B cell (primary cell): ENCODE results near the gene CACNB4. TPM values are rescaled to one million over a fixed set of nuclear protein-coding genes. Genes with fewer than 3 reads are reported as not detected.

Source experiments
- ATAC-seq: fragments of 200-7000 bp; cut with Tn5 transposase; one replicate; pipeline ENCODE4 v1.10.0; 2021; ENCODE audit warnings: low read depth, mild to moderate bottlenecking, moderate number of reproducible peaks, moderate library complexity
- CTCF ChIA-PET: fragments of 350-600 bp; sonication (Branson Sonifier 250); formaldehyde crosslinking; loops from one replicate; lab custom pipeline; 2021; ENCODE audit warnings: antibody characterized with exemption, inconsistent platforms; lab: Charles Lee
- POLR2A ChIA-PET: fragments of 350-600 bp; sonication (Branson Sonifier 250); formaldehyde crosslinking; loops from one replicate; lab custom pipeline; 2021; ENCODE audit warnings: antibody characterized with exemption; lab: Charles Lee
- DNase-seq: peaks from one replicate; pipeline ENCODE4 v3.0.0; 2013
- H2AFZ ChIP-seq: 2 replicates; pipeline ENCODE4 v1.6.1; 2012; ENCODE audit warnings: mild to moderate bottlenecking, low read depth, low read length; ENCODE audit not compliant: insufficient read depth, poor library complexity, severe bottlenecking
- H3K27ac ChIP-seq, 2 donors: 1 replicate in 1 of 2; 2 replicates in 1 of 2; pipeline ENCODE4 v1.5.1; 2012 to 2013; ENCODE audit warnings: low read length in 2 of 2, mild to moderate bottlenecking in 2 of 2, moderate library complexity in 1 of 2
- H3K27me3 ChIP-seq, 4 experiments: fragments of 200-600 bp in 1 of 4; sonication (generic) in 1 of 4; replicated peaks in 1 of 4; 1 replicate in 2 of 4; 2 replicates in 2 of 4; pipeline versions ENCODE4 v1.6.1 to v1.7.0; 2013 to 2016; ENCODE audit warnings: low read length in 3 of 4, mild to moderate bottlenecking in 2 of 4, mixed read lengths in 1 of 4, moderate library complexity in 1 of 4; ENCODE audit not compliant: insufficient read depth in 4 of 4, control insufficient read depth in 3 of 4; ENCODE audit errors: control extremely low read depth in 1 of 4
- H3K36me3 ChIP-seq, 2 experiments: replicated peaks in 1 of 2; 1 replicate in 1 of 2; 2 replicates in 1 of 2; pipeline versions ENCODE4 v1.6.1 to v1.7.1; 2013; ENCODE audit warnings: low read length in 1 of 2; ENCODE audit not compliant: insufficient read depth in 2 of 2, control insufficient read depth in 1 of 2; ENCODE audit errors: control extremely low read depth in 1 of 2, extremely low read depth in 1 of 2
- H3K4me1 ChIP-seq, 2 donors: fragments of 200-600 bp in 1 of 2; sonication (generic) in 1 of 2; 1 replicate in 1 of 2; 2 replicates in 1 of 2; pipeline versions ENCODE4 v1.5.1 to v1.6.1; 2013 to 2017; ENCODE audit warnings: low read length in 2 of 2; ENCODE audit not compliant: control insufficient read depth in 2 of 2, insufficient read depth in 2 of 2
- H3K4me2 ChIP-seq: replicated peaks from 2 replicates; pipeline ENCODE3; 2012; ENCODE audit warnings: mild to moderate bottlenecking, low read depth, low read length; ENCODE audit not compliant: poor library complexity, severe bottlenecking
- H3K4me3 ChIP-seq, 5 experiments: fragments of 200-600 bp in 1 of 5; sonication (generic) in 1 of 5; 1 replicate in 3 of 5; 2 replicates in 2 of 5; pipeline versions ENCODE4 v1.5.1 to v1.7.0; 2011 to 2016; ENCODE audit warnings: low read length in 4 of 5, mild to moderate bottlenecking in 4 of 5, low read depth in 2 of 5, control low read depth in 1 of 5, moderate library complexity in 1 of 5; ENCODE audit not compliant: insufficient read depth in 1 of 5; ENCODE audit errors: control extremely low read depth in 1 of 5, extremely low read depth in 1 of 5
- H3K79me2 ChIP-seq: fragments of 200-600 bp; sonication (generic); one replicate; pipeline ENCODE4 v1.6.0; 2016; ENCODE audit warnings: low read length; ENCODE audit not compliant: control insufficient read depth, insufficient read depth
- H3K9ac ChIP-seq: fragments of 200-600 bp; sonication (generic); 2 replicates; pipeline ENCODE4 v1.6.1; 2017; ENCODE audit warnings: mild to moderate bottlenecking, low read length, moderate library complexity
- H3K9me3 ChIP-seq, 3 donors: one replicate each; pipeline versions ENCODE4 v1.6.1 to v1.7.1; 2013; ENCODE audit warnings: low read length in 2 of 3; ENCODE audit not compliant: control insufficient read depth in 2 of 3, insufficient read depth in 1 of 3; ENCODE audit errors: control extremely low read depth in 1 of 3
- H4K20me1 ChIP-seq: 2 replicates; pipeline ENCODE4 v1.6.0; 2012; ENCODE audit warnings: mild to moderate bottlenecking, low read length; ENCODE audit not compliant: insufficient read depth, control insufficient read depth, poor library complexity, severe bottlenecking
- H3K27ac Mint-ChIP-seq: one replicate; pipeline ENCODE4 v1.8.0; 2021; ENCODE audit warnings: mixed read lengths
- H3K27me3 Mint-ChIP-seq: one replicate; pipeline ENCODE4 v1.8.0; 2021; ENCODE audit warnings: mixed read lengths
- H3K4me1 Mint-ChIP-seq: one replicate; pipeline ENCODE4 v1.8.0; 2021; ENCODE audit warnings: mixed read lengths
- H3K4me3 Mint-ChIP-seq: one replicate; pipeline ENCODE4 v1.8.0; 2021; ENCODE audit warnings: mixed read lengths
- H3K9me3 Mint-ChIP-seq: one replicate; pipeline ENCODE4 v1.8.0; 2022; ENCODE audit warnings: mixed read lengths; ENCODE audit not compliant: insufficient read depth
- EZH2 ChIP-seq: IDR thresholded peaks from 2 replicates; pipeline ENCODE4 v1.6.1; 2012; ENCODE audit warnings: borderline replicate concordance, low read depth, mild to moderate bottlenecking, moderate library complexity, low read length; ENCODE audit not compliant: insufficient read depth, poor library complexity, severe bottlenecking
- WGBS: methylation state at CpG from one replicate; pipeline ENCODE4 v1.1.5; 2013; ENCODE audit warnings: missing lambda C conversion rate; ENCODE audit not compliant: insufficient coverage; 5-methylcytosine and 5-hydroxymethylcytosine counted together
- intact Hi-C: fragments of 100-400 bp; cut with micrococcal nuclease; formaldehyde crosslinking; loops from one replicate; pipeline ENCODE4 v1.10.0; 2022
- polyA plus RNA-seq: library from polyadenylated mRNA; depleted of rRNA; stranded (reverse); fragments of >200 nt; gene quantifications from 2 replicates; pipeline ENCODE4 v1.2.3, GENCODE V29; 2012
- total RNA-seq, 2 donors: library from RNA; stranded (reverse); fragments of 120-200 nt in 1 of 2; gene quantifications; 1 replicate in 1 of 2; 2 replicates in 1 of 2; pipeline versions ENCODE4 v1.2.3 to v1.2.4, GENCODE V29; 2013 to 2022
- TF ChIP-seq, protein P1 (sequence below): fragments of 200-600 bp; IDR thresholded peaks from one replicate; pipeline ENCODE4 v1.8.0; 2022; ENCODE audit warnings: antibody characterized with exemption, mild to moderate bottlenecking

The CACNB4 gene
- total and polyA plus RNA-seq, 2 donors (not counting 1 experiment from before 2014, with no cell fraction given) = 0.12 to 1.4 TPM

DNA sequence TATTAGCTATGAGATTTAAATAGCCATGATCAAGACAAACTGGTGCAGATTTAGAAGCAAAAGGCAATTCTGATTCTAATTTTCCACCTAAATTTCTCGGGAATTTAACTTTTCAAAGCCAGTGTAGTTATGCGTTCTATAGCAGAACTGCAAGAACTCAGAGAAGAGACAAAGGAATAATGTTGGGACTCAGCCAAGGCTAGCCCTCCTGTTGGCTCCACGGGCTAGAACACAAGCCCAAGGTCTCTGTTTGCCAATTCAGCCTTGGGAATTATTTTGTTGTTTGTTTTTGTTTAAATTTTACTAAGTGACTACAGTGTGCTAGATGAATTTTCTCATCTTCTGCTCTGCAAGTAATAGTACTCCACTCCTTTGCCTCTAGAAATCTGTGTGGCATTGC, 121.2 kb downstream of the CACNB4 start:
- Histone ChIP-seq H2AFZ (no peak overlapping the region), H4K20me1 (no peaks in the 10 kb centered on the region), H3K27ac (no peak overlapping the region), H3K9ac (no peak overlapping the region), H3K36me3 (no peaks in the 10 kb centered on the region), H3K4me1 (no peaks in the 10 kb centered on the region), H3K9me3 (no peaks in the 10 kb centered on the region), H3K79me2 (no peaks in the 10 kb centered on the region), H3K4me2 (no peak overlapping the region), H3K27me3 (peaks cover 0 to 3% (median 0%) of the 10 kb centered on the region in 4 experiments), H3K4me3 (no peak overlapping the region)
- TF ChIP-seq, protein P1, sequence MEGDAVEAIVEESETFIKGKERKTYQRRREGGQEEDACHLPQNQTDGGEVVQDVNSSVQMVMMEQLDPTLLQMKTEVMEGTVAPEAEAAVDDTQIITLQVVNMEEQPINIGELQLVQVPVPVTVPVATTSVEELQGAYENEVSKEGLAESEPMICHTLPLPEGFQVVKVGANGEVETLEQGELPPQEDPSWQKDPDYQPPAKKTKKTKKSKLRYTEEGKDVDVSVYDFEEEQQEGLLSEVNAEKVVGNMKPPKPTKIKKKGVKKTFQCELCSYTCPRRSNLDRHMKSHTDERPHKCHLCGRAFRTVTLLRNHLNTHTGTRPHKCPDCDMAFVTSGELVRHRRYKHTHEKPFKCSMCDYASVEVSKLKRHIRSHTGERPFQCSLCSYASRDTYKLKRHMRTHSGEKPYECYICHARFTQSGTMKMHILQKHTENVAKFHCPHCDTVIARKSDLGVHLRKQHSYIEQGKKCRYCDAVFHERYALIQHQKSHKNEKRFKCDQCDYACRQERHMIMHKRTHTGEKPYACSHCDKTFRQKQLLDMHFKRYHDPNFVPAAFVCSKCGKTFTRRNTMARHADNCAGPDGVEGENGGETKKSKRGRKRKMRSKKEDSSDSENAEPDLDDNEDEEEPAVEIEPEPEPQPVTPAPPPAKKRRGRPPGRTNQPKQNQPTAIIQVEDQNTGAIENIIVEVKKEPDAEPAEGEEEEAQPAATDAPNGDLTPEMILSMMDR = no peak
- H3K27ac Mint-ChIP-seq = no peak overlapping the region
- ATAC-seq = no peak
- DNase-seq = no peak
- CTCF ChIA-PET = interaction anchor here (1.3 kb wide), 1 partner anchor 19 kb away, joined by 4 read pairs; no protein-coding TSS in a partner anchor
- WGBS = 94% methylated on average over 2 of the region's 3 CpGs
- H3K9me3 Mint-ChIP-seq = no peaks in the 10 kb centered on the region
- POLR2A ChIA-PET = interaction anchor here (0.6 kb wide), 1 partner anchor 664 kb away, joined by 3 read pairs; no protein-coding TSS in a partner anchor
- intact Hi-C loops = no loop called here
- no peak overlapping the region for H3K4me3 Mint-ChIP-seq
- peaks cover 7% of the 10 kb centered on the region for H3K27me3 Mint-ChIP-seq
- H3K4me1 Mint-ChIP-seq = peaks cover 1% of the 10 kb centered on the region

DNA sequence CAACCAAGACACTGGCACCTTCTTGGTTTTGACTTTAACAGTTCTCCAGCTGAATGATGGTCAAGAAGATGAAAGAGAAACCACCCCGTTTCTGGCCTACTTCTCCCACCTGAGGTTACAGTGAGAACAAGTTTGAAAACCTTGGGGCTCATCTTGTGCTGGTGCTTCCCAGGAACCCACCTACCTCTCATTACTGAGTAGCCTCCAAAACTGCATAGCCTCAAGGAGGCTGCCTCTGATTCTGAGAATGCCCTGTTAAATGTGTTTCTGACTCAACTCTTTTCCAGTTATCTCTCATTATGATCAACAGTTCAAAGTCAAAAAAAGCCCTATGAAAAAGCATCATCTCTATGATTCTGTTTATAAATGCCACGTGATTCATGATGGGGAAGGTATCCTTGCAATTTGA, 121.9 kb downstream of the CACNB4 start:
- Mint-ChIP-seq H3K27me3 (peaks cover 7% of the 10 kb centered on the region), H3K27ac (no peak overlapping the region), H3K4me1 (peaks cover 1% of the 10 kb centered on the region), H3K4me3 (no peak overlapping the region), H3K9me3 (no peaks in the 10 kb centered on the region)
- WGBS = 50% methylated on average over 1 of the region's 2 CpGs
- ChIA-PET CTCF (interaction anchor here (1.3 kb wide), 1 partner anchor 19 kb away, joined by 4 read pairs; no protein-coding TSS in a partner anchor), POLR2A (interaction anchor here (0.6 kb wide), 1 partner anchor 665 kb away, joined by 3 read pairs; no protein-coding TSS in a partner anchor)
- no peaks in the 10 kb centered on the region for H4K20me1 ChIP-seq
- DNase-seq (no peak), ATAC-seq (no peak)
- H3K4me2 ChIP-seq = no peak overlapping the region
- no peak overlapping the region for H3K9ac ChIP-seq
- H2AFZ ChIP-seq = no peak overlapping the region
- intact Hi-C loops = no loop called here
- no peak overlapping the region for H3K4me3 ChIP-seq
- no peaks in the 10 kb centered on the region for H3K4me1 ChIP-seq
- H3K36me3 ChIP-seq = no peaks in the 10 kb centered on the region
- TF ChIP-seq, protein P1 = no peak
- no peak for TF ChIP-seq EZH2
- no peak overlapping the region for H3K27ac ChIP-seq
- no peaks in the 10 kb centered on the region for H3K79me2 ChIP-seq
- peaks cover 0 to 3% (median 0%) of the 10 kb centered on the region in 4 experiments for H3K27me3 ChIP-seq
- no peaks in the 10 kb centered on the region for H3K9me3 ChIP-seq
